T-cell (primary cell): ENCODE data around the gene PSPH. TPM values are rescaled to one million over a fixed set of nuclear protein-coding genes. Genes with fewer than 3 reads are reported as not detected.
"Not testable (repeated sequence)": the region's sequence is repeated elsewhere in the genome, so short reads cannot be mapped to it uniquely, and the experiment has no call there.

Source experiments
- ATAC-seq, 4 experiments: fragments of 200-7000 bp in 3 of 4; fragments of 150-1000 bp in 1 of 4; cut with Tn5 transposase; replicated peaks in 1 of 4; 1 replicate in 3 of 4; 2 replicates in 1 of 4; pipeline ENCODE4 v1.10.0; 2021; ENCODE audit warnings: moderate library complexity in 3 of 4, mild to moderate bottlenecking in 2 of 4, moderate number of reproducible peaks in 1 of 4
- CTCF ChIA-PET, 2 donors: fragments of 300-600 bp; sonication (Branson Sonifier 250); formaldehyde crosslinking; loops; one replicate each; lab custom pipeline; 2022; ENCODE audit warnings: antibody characterized with exemption in 2 of 2; lab: Charles Lee
- POLR2A ChIA-PET, 2 donors: fragments of 300-600 bp; sonication (Branson Sonifier 250); formaldehyde crosslinking; loops; one replicate each; lab custom pipeline; 2022; ENCODE audit warnings: antibody characterized with exemption in 2 of 2; lab: Charles Lee
- DNase-seq, 35 experiments: peaks; one replicate each; pipeline versions ENCODE4 v3.0.0 to v3.0.0-alpha.2; 2013 to 2023
- H3K27ac ChIP-seq: one replicate; pipeline ENCODE4 v1.5.1; 2013; ENCODE audit warnings: low read length
- H3K27me3 ChIP-seq, 2 experiments: replicated peaks in 1 of 2; 1 replicate in 1 of 2; 2 replicates in 1 of 2; pipeline versions ENCODE4 v1.6.1 to v1.7.0; 2013; ENCODE audit warnings: low read length in 1 of 2, mixed read lengths in 1 of 2; ENCODE audit not compliant: control insufficient read depth in 2 of 2, insufficient read depth in 2 of 2; ENCODE audit errors: extremely low read depth in 1 of 2
- H3K36me3 ChIP-seq, 2 donors: 1 replicate in 1 of 2; 2 replicates in 1 of 2; pipeline versions ENCODE4 v1.6.1 to v1.7.0; 2013; ENCODE audit warnings: low read length in 1 of 2; ENCODE audit not compliant: control insufficient read depth in 2 of 2, insufficient read depth in 1 of 2; ENCODE audit errors: extremely low read depth in 1 of 2
- H3K4me1 ChIP-seq, 2 experiments: 1 replicate in 1 of 2; 2 replicates in 1 of 2; pipeline versions ENCODE4 v1.6.1 to v1.7.0; 2013; ENCODE audit warnings: low read length in 2 of 2, mixed read lengths in 1 of 2; ENCODE audit not compliant: insufficient read depth in 2 of 2, control insufficient read depth in 1 of 2; ENCODE audit errors: extremely low read depth in 1 of 2
- H3K4me3 ChIP-seq, 2 donors: 1 replicate in 1 of 2; 2 replicates in 1 of 2; pipeline versions ENCODE4 v1.5.1 to v1.7.0; 2013; ENCODE audit warnings: mild to moderate bottlenecking in 2 of 2, low read length in 1 of 2, moderate library complexity in 1 of 2; ENCODE audit not compliant: control insufficient read depth in 1 of 2; ENCODE audit errors: extremely low read depth in 1 of 2
- H3K9me3 ChIP-seq: 2 replicates; pipeline ENCODE4 v1.7.0; 2013
- H3K27ac Mint-ChIP-seq, 2 donors: one replicate each; pipeline ENCODE4 v1.8.0; 2020 to 2021; ENCODE audit warnings: mild to moderate bottlenecking in 2 of 2, mixed read lengths in 2 of 2
- H3K27me3 Mint-ChIP-seq, 2 donors: one replicate each; pipeline ENCODE4 v1.8.0; 2021 to 2022; ENCODE audit warnings: mixed read lengths in 2 of 2
- H3K36me3 Mint-ChIP-seq: one replicate; pipeline ENCODE4 v1.8.0; 2021; ENCODE audit warnings: mixed read lengths
- H3K4me1 Mint-ChIP-seq, 3 donors: one replicate each; pipeline ENCODE4 v1.8.0; 2020 to 2022; ENCODE audit warnings: mixed read lengths in 3 of 3, mild to moderate bottlenecking in 1 of 3
- H3K4me3 Mint-ChIP-seq, 3 donors: one replicate each; pipeline ENCODE4 v1.8.0; 2020 to 2022; ENCODE audit warnings: mild to moderate bottlenecking in 3 of 3, mixed read lengths in 3 of 3, moderate library complexity in 3 of 3
- H3K9me3 Mint-ChIP-seq, 3 donors: one replicate each; pipeline ENCODE4 v1.8.0; 2020 to 2022; ENCODE audit warnings: mixed read lengths in 3 of 3
- WGBS: methylation state at CpG from one replicate; pipeline ENCODE4 v1.1.5; 2013; ENCODE audit warnings: missing lambda C conversion rate; ENCODE audit not compliant: insufficient coverage; 5-methylcytosine and 5-hydroxymethylcytosine counted together
- total RNA-seq, 35 experiments: library from RNA in 6 of 35; stranded (reverse) in 6 of 35; fragments of 120-200 nt in 1 of 35; gene quantifications; one replicate each; pipeline versions ENCODE4 v1.2.1 to v1.2.4 and lab custom pipeline; 2013 to 2026

Gene PSPH
- total RNA-seq, 5 donors from 2014 or later (not counting 1 experiment from before 2014, with no cell fraction given) = 1.9 to 8.3 (median 5.7) TPM

- Histone ChIP-seq H3K27ac (no peak overlapping the region), H3K4me1 (no peaks in the 10 kb centered on the region), H3K4me3 (no peak overlapping the region), H3K27me3 (no peaks in the 10 kb centered on the region), H3K36me3 (no peaks in the 10 kb centered on the region), H3K9me3 (no peaks in the 10 kb centered on the region)
- H3K36me3 Mint-ChIP-seq = no peaks in the 10 kb centered on the region
- CTCF ChIA-PET = no interaction called here
- 90% methylated on average over 2 of the region's 3 CpGs for WGBS
- POLR2A ChIA-PET = no interaction called here
- H3K4me3 Mint-ChIP-seq = no peak overlapping the region
- no peak for ATAC-seq
- no peaks in the 10 kb centered on the region for H3K9me3 Mint-ChIP-seq
- DNase-seq = no peak
- H3K27ac Mint-ChIP-seq = no peak overlapping the region
- H3K27me3 Mint-ChIP-seq = no peaks in the 10 kb centered on the region
- no peaks in the 10 kb centered on the region for H3K4me1 Mint-ChIP-seq
These were observed 10.5 kb downstream of the PSPH start for GRCh38 chr7:56040730-56041129.

- no peaks in the 10 kb centered on the region for H3K27me3 Mint-ChIP-seq
- ChIA-PET CTCF (interaction anchor here (0.5 to 2.3 kb wide), 4 partner anchors 10 to 70 kb away, joined by 3 to 7 read pairs (median 4); partner anchors contain the start of genes CCT6A (in 1 of the 2) and PSPH (in 1 of the 2)), POLR2A (no interaction called here)
- H3K27ac Mint-ChIP-seq = peak overlapping the region; percentile 56 to 66
- H3K4me3 Mint-ChIP-seq = peak overlapping the region; percentile 76 to 90 (median 82)
- peaks cover 3 to 11% of the 10 kb centered on the region in 2 experiments for H3K4me1 ChIP-seq
- H3K9me3 ChIP-seq = no peaks in the 10 kb centered on the region
- peak; percentile 49 to 81 (median 69) for DNase-seq
- H3K27ac ChIP-seq = peak overlapping the region; percentile 39
- peak; percentile 97 to 98 (median 98) for ATAC-seq
- H3K36me3 Mint-ChIP-seq = no peaks in the 10 kb centered on the region
- H3K4me1 Mint-ChIP-seq = peaks cover 6 to 15% (median 6%) of the 10 kb centered on the region in 3 donors
- peaks cover 0 to 8% of the 10 kb centered on the region in 2 donors for H3K36me3 ChIP-seq
- no peaks in the 10 kb centered on the region for H3K9me3 Mint-ChIP-seq
- peak overlapping the region; percentile 60 to 91 for H3K4me3 ChIP-seq
- H3K27me3 ChIP-seq = no peaks in the 10 kb centered on the region
- WGBS = 1% methylated on average over 23 of the region's 27 CpGs
These were observed 17.4 kb downstream of the PSPH start for GRCh38 chr7:56033671-56034432.

GRCh38 chr7:56032578-56032977 is 18.7 kb downstream of the PSPH start:
- H3K9me3 Mint-ChIP-seq, H3K4me3 ChIP-seq, H3K27me3 Mint-ChIP-seq, H3K27ac Mint-ChIP-seq, CTCF ChIA-PET, H3K27me3 ChIP-seq, H3K9me3 ChIP-seq, ATAC-seq, H3K36me3 ChIP-seq, DNase-seq, H3K36me3 Mint-ChIP-seq, H3K27ac ChIP-seq: not testable (repeated sequence)
- Mint-ChIP-seq H3K4me3 (peak overlapping the region in 1 of 3 donors; percentile 3), H3K4me1 (peaks cover 6 to 15% (median 6%) of the 10 kb centered on the region in 3 donors)
- POLR2A ChIA-PET = interaction anchor here in 1 of 2 donors (0.6 kb wide), 1 partner anchor 1251 kb away, joined by 5 read pairs; no protein-coding TSS in a partner anchor
- WGBS = 100% methylated on average over 2 of the region's 7 CpGs
- peaks cover 3 to 11% of the 10 kb centered on the region in 2 experiments for H3K4me1 ChIP-seq

- H3K36me3 Mint-ChIP-seq, H3K27ac ChIP-seq, H3K4me3 Mint-ChIP-seq, H3K4me3 ChIP-seq, H3K9me3 Mint-ChIP-seq, H3K27me3 Mint-ChIP-seq, ATAC-seq, H3K36me3 ChIP-seq, H3K9me3 ChIP-seq, DNase-seq, H3K27me3 ChIP-seq: not testable (repeated sequence)
- CTCF ChIA-PET = interaction anchor here in 1 of 2 donors (0.6 kb wide), 1 partner anchor 21 kb away, joined by 5 read pairs; no protein-coding TSS in a partner anchor
- WGBS = 93% methylated on average over 4 of the region's 8 CpGs
- H3K27ac Mint-ChIP-seq = peak overlapping the region in 1 of 2 donors; percentile 11
- POLR2A ChIA-PET = interaction anchor here in 1 of 2 donors (0.6 kb wide), 1 partner anchor 68 kb away, joined by 6 read pairs; no protein-coding TSS in a partner anchor
- H3K4me1 Mint-ChIP-seq = peaks cover 6 to 15% (median 6%) of the 10 kb centered on the region in 3 donors
- H3K4me1 ChIP-seq = peaks cover 3 to 11% of the 10 kb centered on the region in 2 experiments
These were observed 19.7 kb downstream of the PSPH start for GRCh38 chr7:56031556-56031955.

GRCh38 chr7:56030340-56030739 is 20.9 kb downstream of the PSPH start:
- 89% methylated on average over 6 of the region's 8 CpGs for WGBS
- Histone ChIP-seq H3K4me3 (no peak overlapping the region), H3K9me3 (no peaks in the 10 kb centered on the region), H3K36me3 (peaks cover 0 to 8% of the 10 kb centered on the region in 2 donors), H3K27ac (no peak overlapping the region), H3K27me3 (no peaks in the 10 kb centered on the region), H3K4me1 (peaks cover 3 to 11% of the 10 kb centered on the region in 2 experiments)
- Mint-ChIP-seq H3K9me3 (no peaks in the 10 kb centered on the region), H3K27me3 (no peaks in the 10 kb centered on the region), H3K4me1 (peaks cover 6 to 15% (median 6%) of the 10 kb centered on the region in 3 donors), H3K36me3 (no peaks in the 10 kb centered on the region), H3K27ac (no peak overlapping the region), H3K4me3 (no peak overlapping the region)
- ChIA-PET CTCF (interaction anchor here in 1 of 2 donors (0.7 kb wide), 1 partner anchor 34 kb away, joined by 3 read pairs; the partner anchor contains the start of gene SUMF2), POLR2A (no interaction called here)
- DNase-seq (no peak), ATAC-seq (no peak)

- Mint-ChIP-seq H3K36me3 (peaks cover 3% of the 10 kb centered on the region), H3K4me3 (no peak overlapping the region), H3K4me1 (peaks cover 6 to 13% (median 6%) of the 10 kb centered on the region in 3 donors), H3K27ac (no peak overlapping the region), H3K27me3 (no peaks in the 10 kb centered on the region), H3K9me3 (no peaks in the 10 kb centered on the region)
- H3K27me3 ChIP-seq = no peaks in the 10 kb centered on the region
- no peaks in the 10 kb centered on the region for H3K9me3 ChIP-seq
- H3K4me1 ChIP-seq = peaks cover 3 to 4% of the 10 kb centered on the region in 2 experiments
- ChIA-PET CTCF (interaction anchor here (0.6 kb wide), 2 partner anchors 64 kb away, joined by 4 to 8 read pairs; partner anchors contain the start of genes NIPSNAP2 (in 1 of the 2) and PHKG1 (in 1 of the 2)), POLR2A (interaction anchor here in 1 of 2 donors (0.6 to 0.7 kb wide), 3 partner anchors 13 to 51 kb away, joined by 5 to 9 read pairs (median 9); no protein-coding TSS in a partner anchor)
- H3K4me3 ChIP-seq = no peak overlapping the region
- peaks cover 0 to 8% of the 10 kb centered on the region in 2 donors for H3K36me3 ChIP-seq
- DNase-seq (no peak), ATAC-seq (no peak)
- 100% methylated on average over 2 of the region's 9 CpGs for WGBS
- no peak overlapping the region for H3K27ac ChIP-seq
These were observed 22.2 kb downstream of the PSPH start for GRCh38 chr7:56028942-56029630.
